K562 treated with DMSO at 1 percent for 12 hours (cell line): ENCODE data around the gene LONP1. TPM values are rescaled to one million over a fixed set of nuclear protein-coding genes. Genes with fewer than 3 reads are reported as not detected.

Experiments
- total RNA-seq: library from RNA; unstranded; fragments of 300-600 nt; gene quantifications from 2 replicates; pipeline ENCODE4 v1.2.3, GENCODE V29; 2022; ENCODE audit not compliant: insufficient read depth

The LONP1 gene
- total RNA-seq, result 190 and 205 TPM in 2 replicates

GRCh38 chr19:5719961-5720790, at the start of gene LONP1, which contains the start of gene CATSPERD:
LONP1 (minus strand) TSS chr19:5720146; CDS start chr19:5720132, 14 bp downstream.
CATSPERD (plus strand) TSS chr19:5720637; CDS start chr19:5720738, 101 bp downstream.

DNA sequence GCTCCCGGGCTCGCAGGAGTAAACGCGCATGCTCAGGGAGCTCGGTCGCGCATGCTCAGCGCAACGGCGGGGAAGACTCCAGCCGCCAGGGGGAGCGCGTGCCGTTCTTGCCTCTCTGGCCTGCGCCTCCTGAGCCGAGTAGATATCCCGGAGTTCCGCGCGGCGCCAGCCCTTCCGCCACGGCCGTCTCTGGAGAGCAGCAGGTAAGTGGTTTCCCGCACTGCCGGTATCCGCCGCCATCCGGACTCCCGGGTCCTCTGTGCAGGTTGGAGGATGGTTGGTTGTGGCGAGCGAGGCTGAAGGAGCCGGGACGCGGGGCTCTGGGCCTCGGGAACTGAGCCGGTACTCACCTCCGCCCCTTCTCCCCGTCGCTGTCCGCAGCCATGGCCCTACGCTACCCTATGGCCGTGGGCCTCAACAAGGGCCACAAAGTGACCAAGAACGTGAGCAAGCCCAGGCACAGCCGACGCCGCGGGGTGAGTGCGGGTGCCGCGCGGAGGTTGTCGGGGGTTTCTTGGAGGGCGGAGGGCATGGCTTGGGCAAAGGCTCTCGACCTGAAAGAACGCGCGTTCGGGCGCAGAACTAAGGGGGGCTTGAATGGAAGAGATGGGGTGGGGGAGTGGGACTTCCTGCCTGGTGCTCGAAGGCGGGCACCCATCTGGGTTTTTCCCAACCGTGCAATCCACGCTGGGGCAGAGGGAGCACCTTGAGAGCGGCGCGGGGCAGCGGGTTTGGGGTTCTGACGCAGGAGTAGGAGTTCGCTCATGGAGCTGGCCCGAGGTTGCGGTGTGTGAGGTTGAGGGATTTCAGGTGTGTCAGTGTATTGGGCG, 29.6 kb downstream of the LONP1 start, which contains the start of gene RPL36:
RPL36 (plus strand) TSS at position 171 of the 830 bp plus-strand sequence; CDS start at position 384, 213 bp downstream.

DNA sequence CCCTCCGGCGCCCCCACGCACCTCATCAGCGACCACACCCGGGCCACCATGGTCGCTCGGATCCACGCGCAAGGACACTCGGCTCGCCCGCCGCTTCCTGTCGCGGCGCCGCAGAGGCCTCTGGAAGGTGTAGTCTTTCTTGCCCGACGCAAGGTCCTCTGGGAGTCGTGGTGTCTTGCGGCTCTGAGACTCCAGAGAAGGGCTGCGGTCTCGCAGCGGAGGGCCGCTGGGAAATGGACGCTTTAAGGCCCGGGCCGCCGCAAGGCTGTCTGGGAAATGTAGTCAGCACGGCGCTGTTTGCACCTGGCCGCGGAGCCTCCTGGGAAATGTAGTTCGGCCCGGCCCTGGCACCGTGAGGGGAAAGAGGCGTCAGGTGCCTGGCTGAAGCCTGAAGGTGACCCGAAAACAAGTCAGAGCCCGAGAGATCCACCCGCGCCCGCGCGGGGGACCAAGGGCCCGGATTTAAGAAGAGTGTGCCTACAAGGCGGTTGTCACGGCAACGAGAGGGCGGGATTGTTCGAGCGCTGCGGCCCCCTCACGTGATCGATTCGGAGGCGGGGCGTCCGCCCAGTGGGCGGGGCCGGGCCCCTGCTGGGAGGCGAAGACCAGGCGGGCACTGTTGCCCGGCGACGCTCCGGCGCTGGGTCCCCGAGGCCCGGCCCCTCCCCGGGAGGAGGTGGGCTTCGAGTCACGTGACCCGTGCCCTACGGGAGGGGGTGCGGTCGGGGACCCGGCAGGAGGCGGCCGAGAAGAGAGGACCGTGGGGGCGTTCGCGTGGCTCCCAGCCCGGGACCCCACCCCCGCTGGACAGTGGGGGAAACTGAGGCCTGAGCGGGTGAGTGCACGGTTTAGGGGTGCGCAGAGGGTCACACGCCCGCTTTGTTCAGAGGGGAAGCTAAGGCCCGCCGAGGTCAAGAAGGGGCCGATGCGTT, 39.2 kb downstream of the LONP1 start, which contains the start of the genes HSD11B1L and MICOS13:
HSD11B1L (plus strand) TSS at position 591 of the 932 bp plus-strand sequence. CDS start 3,806 bp downstream, outside the sequence.
MICOS13 (minus strand) TSS at position 80 of the 932 bp plus-strand sequence; CDS start at position 50, 30 bp downstream.

Other genes starting within 250 kb of the LONP1 start
- gene TINCR, start 152.2 kb downstream of the LONP1 start, total RNA-seq, result 0.20 and 0.52 TPM in 2 replicates
- 55.5 and 58.7 TPM in 2 replicates for gene SAFB2, start 97.4 kb downstream of the LONP1 start, total RNA-seq
- gene SAFB, start 97.1 kb downstream of the LONP1 start, total RNA-seq, result 93.0 and 118 TPM in 2 replicates
- 29.6 and 55.9 TPM in 2 replicates for gene MICOS13, start 39.6 kb downstream of the LONP1 start, total RNA-seq
- 11.2 and 13.8 TPM in 2 replicates for gene HSD11B1L, start 39.1 kb downstream of the LONP1 start, total RNA-seq
- gene RPL36, start 29.9 kb downstream of the LONP1 start, total RNA-seq, result 1,237 and 1,942 TPM in 2 replicates
- not detected in 2 replicates for gene CATSPERD, start 491 bp upstream of the LONP1 start, total RNA-seq
- 2.0 and 3.4 TPM in 2 replicates for gene PRR22, start 64.6 kb upstream of the LONP1 start, total RNA-seq
- gene DUS3L, start 71.0 kb upstream of the LONP1 start, total RNA-seq, result 36.3 and 46.8 TPM in 2 replicates
- gene NRTN, start 84.9 kb upstream of the LONP1 start, total RNA-seq, result 24.5 and 33.8 TPM in 2 replicates
- not detected in 2 replicates for gene FUT6, start 119.6 kb upstream of the LONP1 start, total RNA-seq
- 1.5 TPM in 1 of 2 replicates, not detected in the other for gene FUT3, start 131.3 kb upstream of the LONP1 start, total RNA-seq
- gene FUT5, start 150.4 kb upstream of the LONP1 start, total RNA-seq, result not detected in 2 replicates
- 494 and 896 TPM in 2 replicates for gene NDUFA11, start 183.6 kb upstream of the LONP1 start, total RNA-seq
- 0.60 and 4.2 TPM in 2 replicates for gene VMAC, start 184.7 kb upstream of the LONP1 start, total RNA-seq
- 5.2 and 7.9 TPM in 2 replicates for gene CAPS, start 194.1 kb upstream of the LONP1 start, total RNA-seq